Left cardiac atrium (tissue), 4 donors: ENCODE results near the gene SGTA. TPM values are rescaled to one million over a fixed set of nuclear protein-coding genes. Genes with fewer than 3 reads are reported as not detected.
"Not testable (repeated sequence)": the region's sequence is repeated elsewhere in the genome, so short reads cannot be mapped to it uniquely, and the experiment has no call there.

Experiments used
- ATAC-seq, 2 donors: fragments of 200-7000 bp; cut with Tn5 transposase; one replicate each; pipeline ENCODE4 v1.9.1; 2020; ENCODE audit warnings: mild to moderate bottlenecking in 2 of 2, moderate library complexity in 2 of 2
- DNase-seq: peaks from one replicate; pipeline ENCODE4 v3.0.0-alpha.2; 2020
- intact Hi-C, 2 donors: fragments of 100-400 bp; cut with DNase I; formaldehyde crosslinking; loops; one replicate each; pipeline versions ENCODE4 v1.14.1 to v1.15.1; 2022 to 2023
- total RNA-seq, 2 donors: library from RNA; stranded (reverse); fragmentation: NEBNext Ultra II Directional; extraction: Animal tissue kit (Norgen Biotek cat#: 25700); gene quantifications; one replicate each; pipeline ENCODE4 v1.2.1, GENCODE V29; 2021
- donor health status: DM: no; HTN: yes; CAD: no.
- donor health status: DM: no; HTN: yes; CAD: no; lungs with severe emphysema.
- donor health status: DM: yes; HTN: yes; CAD: no.
- donor health status: Dilated cardiomyopathy.

Gene SGTA
- total RNA-seq, 2 donors from 2014 or later, result 52.5 to 88.1 TPM

- ATAC-seq (peak; percentile 46 to 69), DNase-seq (peak; percentile 71)
- intact Hi-C loops, result no loop called here
Measured at GRCh38 chr19:2797280-2797679, 14.2 kb upstream of the SGTA start.

GRCh38 chr19:2796659-2797266 lies 13.7 kb upstream of the SGTA start:
- intact Hi-C loops, result no loop called here
- DNase-seq (peak; percentile 53), ATAC-seq (peak; percentile 28 to 53)

- ATAC-seq (no peak), DNase-seq (no peak)
- intact Hi-C loops, result no loop called here
Measured at GRCh38 chr19:2795827-2796658, 13.0 kb upstream of the SGTA start.

- DNase-seq, result no peak
- ATAC-seq, result no peak
- intact Hi-C loops, result no loop called here
Measured at GRCh38 chr19:2793577-2793976, 10.5 kb upstream of the SGTA start.

GRCh38 chr19:2793126-2793525 lies 10.1 kb upstream of the SGTA start:
- DNase-seq (no peak), ATAC-seq (no peak)
- intact Hi-C loops, result no loop called here

GRCh38 chr19:2792666-2793065 lies 9.6 kb upstream of the SGTA start:
- DNase-seq, intact Hi-C loops, ATAC-seq: not testable (repeated sequence)

- no peak for DNase-seq
- ATAC-seq, result peak; percentile 29 to 58
- intact Hi-C loops, result no loop called here
Measured at GRCh38 chr19:2791876-2792275, 8.8 kb upstream of the SGTA start.

- intact Hi-C loops, result no loop called here
- no peak for ATAC-seq
- no peak for DNase-seq
Measured at GRCh38 chr19:2791440-2791839, 8.4 kb upstream of the SGTA start.

GRCh38 chr19:2790557-2791271 lies 7.6 kb upstream of the SGTA start:
- intact Hi-C loops, result no loop called here
- ATAC-seq (no peak), DNase-seq (no peak)

GRCh38 chr19:2790194-2790556 lies 7.1 kb upstream of the SGTA start:
- no peak for DNase-seq
- no peak for ATAC-seq
- intact Hi-C loops, result no loop called here

GRCh38 chr19:2788237-2788636 lies 5.2 kb upstream of the SGTA start:
- no peak for ATAC-seq
- DNase-seq, result no peak
- intact Hi-C loops, result no loop called here

- DNase-seq (no peak), ATAC-seq (no peak)
- intact Hi-C loops, result no loop called here
Measured at GRCh38 chr19:2787115-2787514, 4.0 kb upstream of the SGTA start.

GRCh38 chr19:2785244-2785997 lies 2.3 kb upstream of the SGTA start, which contains the start of gene THOP1:
Gene THOP1, plus strand, starts transcription at chr19:2785503. Its CDS starts 160 bp downstream, at chr19:2785663.
- DNase-seq, result peak; percentile 100
- intact Hi-C loops, result no loop called here
- peak; percentile 94 for ATAC-seq

- no peak for ATAC-seq
- intact Hi-C loops, result no loop called here
- no peak for DNase-seq
Measured at GRCh38 chr19:2783781-2784145, 690 bp upstream of the SGTA start.

- intact Hi-C loops, result no loop called here
- ATAC-seq (no peak), DNase-seq (no peak)
Measured at GRCh38 chr19:2782329-2782935, 641 bp downstream of the SGTA start.

GRCh38 chr19:2780284-2780683 lies 2.8 kb downstream of the SGTA start:
- no peak for DNase-seq
- intact Hi-C loops, result no loop called here
- ATAC-seq, result no peak

GRCh38 chr19:2779121-2779740 lies 3.8 kb downstream of the SGTA start:
- intact Hi-C loops, result no loop called here

GRCh38 chr19:2777952-2778683 lies 5.0 kb downstream of the SGTA start:
- intact Hi-C loops, result no loop called here
- DNase-seq, result no peak
- ATAC-seq, result no peak

More at GRCh38 chr19:2779121-2779740, 3.8 kb downstream of the SGTA start:
- DNase-seq (no peak), ATAC-seq (no peak)
